Stimulated activated CD4-positive, alpha-beta T cell treated with anti-CD3 and anti-CD28 coated beads, Interleukin-12 subunit alpha, Interleukin-12 subunit beta, amount 100 ng/mL, for 48 hours (primary cell): ENCODE data around the gene KRTAP5-1.

Experiments used
- DNase-seq, 3 donors: peaks; one replicate each; pipeline ENCODE4 v3.0.0-alpha.2; 2020; ENCODE audit warnings: low read depth in 2 of 3, low spot score in 1 of 3

The KRTAP5-1 gene

DNA sequence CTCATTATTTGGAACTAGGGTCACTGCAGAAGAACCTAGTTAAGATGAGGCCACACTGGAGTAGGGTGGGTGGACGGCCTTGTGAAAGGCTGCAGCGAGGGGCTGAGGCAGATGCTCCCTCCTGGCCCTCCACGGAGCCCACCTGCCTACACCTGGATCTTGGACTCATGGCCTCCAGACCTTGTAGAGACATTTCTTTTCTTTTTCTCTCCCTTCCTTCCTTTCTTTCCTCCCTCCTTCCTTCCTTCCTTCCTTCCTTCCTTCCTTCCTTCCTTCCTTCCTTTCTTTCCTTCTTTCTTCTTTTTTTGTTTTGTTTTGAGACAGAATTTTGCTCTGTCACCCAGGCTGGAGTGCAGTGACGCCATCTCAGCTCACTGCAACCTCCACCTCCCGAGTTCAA is 39.7 kb downstream of the KRTAP5-1 start:
- DNase-seq: no peak

DNA sequence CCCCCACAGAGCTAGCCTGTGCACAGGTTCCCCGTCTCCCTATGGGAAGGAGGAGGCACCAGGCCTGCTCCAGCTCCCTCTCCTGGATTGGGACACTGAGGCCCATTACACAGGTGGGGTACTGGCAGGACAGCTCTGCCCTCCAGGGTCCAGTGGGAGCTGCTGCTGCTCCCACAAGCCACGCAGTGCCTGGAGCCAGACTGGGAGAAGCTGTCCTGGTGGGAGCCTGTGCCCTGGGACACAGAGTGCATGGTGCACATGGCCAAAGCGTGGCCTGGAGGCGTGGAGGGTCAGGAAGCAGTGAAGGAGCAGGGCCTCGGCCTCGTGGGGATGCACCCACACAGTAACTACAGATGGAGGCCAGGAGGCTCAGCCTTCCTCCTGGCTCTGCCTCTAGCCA is 40.5 kb downstream of the KRTAP5-1 start:
- DNase-seq: no peak

DNA sequence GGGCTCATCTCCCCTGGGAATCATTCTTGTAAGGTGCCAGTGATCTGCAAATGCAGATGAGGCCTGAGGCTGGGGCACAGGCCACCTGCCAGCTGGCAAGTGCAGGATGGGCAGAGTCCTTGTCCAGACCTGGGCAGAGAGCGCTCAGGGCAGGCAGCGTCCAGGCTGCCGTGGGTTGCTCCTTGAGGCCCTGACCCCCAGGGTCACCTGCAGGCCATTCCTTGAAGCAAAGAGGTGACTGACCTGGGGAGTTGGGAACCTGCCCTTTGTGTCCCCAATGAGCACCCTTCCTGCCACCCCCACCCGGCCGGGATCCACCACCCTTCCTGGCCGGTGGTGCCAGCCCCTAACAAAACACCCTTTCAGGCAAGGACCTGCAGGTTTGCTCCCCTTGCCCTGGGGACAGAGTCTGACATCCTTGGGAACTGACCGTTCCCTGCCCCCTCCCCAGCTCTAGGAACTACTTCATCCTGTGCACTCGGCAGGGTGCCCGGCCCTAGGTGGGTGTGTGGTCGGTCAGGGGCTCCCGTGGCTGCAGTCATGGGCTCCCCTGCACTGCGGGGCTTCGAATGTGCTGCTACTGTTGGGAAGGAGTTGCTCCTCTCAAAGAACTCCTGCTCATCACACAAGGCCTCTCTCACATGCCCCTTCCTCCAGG is 41.3 kb downstream of the KRTAP5-1 start:
- DNase-seq: no peak

DNA sequence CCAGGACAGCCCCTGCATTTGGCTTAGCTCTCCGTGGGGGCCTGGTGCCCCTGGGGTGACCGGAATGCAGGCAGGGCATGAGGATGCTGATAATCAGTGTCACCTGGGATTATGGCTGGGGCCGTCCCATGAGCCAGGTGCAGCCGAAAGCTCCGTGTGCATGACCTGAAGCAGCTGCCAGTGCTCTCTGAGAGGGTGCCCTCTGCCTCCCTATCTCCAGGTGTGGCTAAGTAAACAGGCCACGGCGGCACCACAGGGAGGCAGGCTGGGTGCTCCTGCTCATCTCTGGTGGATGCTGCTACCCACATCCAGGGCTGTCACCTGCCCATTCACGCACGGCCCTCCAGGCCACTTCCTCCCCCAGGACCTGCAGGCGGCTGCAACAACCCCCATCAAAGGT is 42.8 kb downstream of the KRTAP5-1 start:
- no peak for DNase-seq

DNA sequence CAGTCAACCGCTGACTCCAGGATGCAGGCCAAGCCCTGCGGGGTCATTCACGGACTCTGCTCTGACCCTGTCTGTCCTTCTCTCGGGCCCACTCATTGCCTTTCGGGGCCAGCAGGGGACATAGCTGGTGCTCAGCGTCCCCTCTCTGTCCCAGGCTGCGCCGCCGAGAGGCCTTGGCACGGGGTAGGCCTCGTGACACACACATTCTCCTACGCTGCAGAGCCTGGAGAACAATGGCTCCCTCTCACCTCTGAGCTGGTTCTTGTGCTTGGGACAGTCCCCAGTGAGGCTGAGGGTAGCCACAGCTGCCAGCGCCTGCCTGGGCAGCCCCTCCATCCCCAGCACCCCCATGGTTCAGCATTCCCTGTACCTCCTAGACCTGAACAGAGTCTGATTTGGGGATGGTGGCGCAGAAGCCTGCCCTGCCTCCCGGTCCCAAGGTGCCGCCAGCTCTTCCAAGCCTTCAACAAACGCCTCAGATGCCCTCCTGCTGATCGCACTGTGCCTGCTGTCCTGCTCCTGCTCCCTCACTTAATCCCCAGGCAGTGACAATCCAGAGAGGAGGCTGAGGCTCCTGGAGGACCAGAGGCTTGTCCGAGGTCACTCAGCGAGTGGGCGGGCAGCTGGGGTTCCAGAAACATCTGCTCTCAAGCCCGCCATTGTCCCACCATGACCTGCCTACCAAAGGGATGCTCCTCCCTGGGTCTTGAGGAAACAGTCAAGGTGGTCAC is 43.4 kb downstream of the KRTAP5-1 start:
- DNase-seq: no peak

DNA sequence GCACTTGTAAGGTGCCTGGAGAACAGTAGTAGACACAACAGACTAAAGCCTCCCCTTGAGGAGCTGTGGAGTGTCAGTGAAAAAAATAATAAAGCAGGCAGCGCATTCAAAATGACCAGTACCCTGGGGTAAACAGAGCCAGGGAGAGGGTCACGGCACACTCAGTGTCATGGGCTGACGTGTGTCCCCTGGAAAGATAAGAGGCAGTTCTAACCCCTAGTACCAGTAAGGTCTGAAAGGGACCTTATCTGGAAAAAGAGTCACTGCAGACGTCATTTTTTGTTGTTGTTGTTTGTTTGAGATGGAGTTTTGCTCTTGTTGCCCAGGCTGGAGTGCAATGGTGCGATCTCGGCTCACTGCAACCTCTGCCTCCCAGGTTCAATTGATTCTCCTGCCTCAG is 45.0 kb downstream of the KRTAP5-1 start:
- no peak for DNase-seq

DNA sequence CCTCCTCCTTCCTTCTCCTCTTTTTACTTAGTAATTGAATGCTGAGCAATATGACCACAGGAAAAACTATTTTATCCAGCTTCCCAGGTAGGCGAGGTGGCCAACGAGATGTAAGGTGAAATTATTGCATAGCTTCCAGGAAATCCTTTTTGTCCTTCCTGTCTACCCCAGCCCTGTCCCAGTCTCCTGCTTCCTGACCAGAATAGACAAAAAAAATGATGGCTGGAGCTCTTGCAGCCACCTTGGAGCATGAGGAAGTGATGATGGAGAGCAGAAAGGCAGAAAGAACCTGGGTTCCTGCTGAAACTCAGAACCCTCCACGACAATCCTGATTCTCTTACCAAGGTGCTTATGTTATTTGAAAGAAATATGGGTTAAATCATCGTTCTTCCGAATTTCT is 46.9 kb downstream of the KRTAP5-1 start:
- DNase-seq: no peak

DNA sequence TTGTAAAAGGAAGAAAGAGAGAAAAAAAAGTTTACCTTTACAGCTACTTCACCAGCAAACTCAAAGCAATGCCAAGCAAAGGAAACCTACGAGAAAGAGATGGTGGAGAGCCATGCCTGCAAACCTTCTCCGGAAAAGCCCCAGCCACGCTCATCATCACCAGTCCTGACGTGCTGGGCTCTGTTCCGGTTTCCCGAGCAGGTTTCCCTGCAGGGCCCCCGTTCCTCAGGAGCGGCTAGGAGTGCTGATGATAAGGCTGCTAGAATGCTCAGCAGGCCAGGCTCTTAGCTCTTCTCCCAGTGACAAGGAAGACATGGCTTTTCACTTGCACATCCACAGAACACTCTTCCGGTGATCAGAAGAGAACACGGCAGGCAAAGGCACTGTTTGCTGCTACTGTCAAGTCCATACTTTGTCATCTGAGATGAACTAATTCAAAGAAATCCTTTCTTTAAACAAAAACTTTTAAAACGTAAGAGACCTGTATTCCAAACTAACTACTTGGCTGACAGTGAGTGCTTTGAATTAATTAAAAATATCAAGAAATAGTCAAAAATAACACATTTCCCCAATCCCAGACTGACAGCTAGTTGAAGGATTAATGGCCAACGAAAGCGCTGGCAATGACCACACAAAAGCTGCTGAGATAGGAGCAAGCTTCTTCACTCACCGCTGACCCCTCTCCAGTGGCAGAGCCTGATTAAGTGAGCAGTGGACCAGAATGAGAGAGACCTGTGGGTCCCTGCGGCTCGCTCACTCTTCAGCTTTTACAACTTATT is 48.8 kb downstream of the KRTAP5-1 start:
- no peak for DNase-seq

DNA sequence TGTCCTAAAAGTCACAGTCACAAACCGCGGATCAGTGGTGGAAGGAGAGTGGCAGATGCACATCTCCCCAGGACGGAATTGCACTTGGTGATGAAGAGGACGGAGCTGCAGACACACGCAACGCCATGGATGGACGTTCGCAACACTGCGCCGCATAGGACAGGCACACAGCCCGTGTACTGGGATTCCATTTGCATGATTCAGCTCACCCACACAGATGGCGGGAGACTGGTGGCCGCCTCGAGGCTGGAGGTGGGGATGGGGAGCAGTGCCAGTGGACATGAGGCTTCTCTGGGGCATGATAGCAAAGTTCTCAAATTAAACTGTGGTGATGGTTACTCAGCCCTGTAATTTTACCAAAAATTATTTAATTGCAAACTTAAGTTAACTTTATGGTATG is 50.4 kb downstream of the KRTAP5-1 start:
- DNase-seq: no peak
